HepG2 (cell line): ENCODE measurements around the gene ARG2. TPM values are rescaled to one million over a fixed set of nuclear protein-coding genes. Genes with fewer than 3 reads are reported as not detected.

ENCODE experiments used
- ATF7-NPFF ChIP-seq: sonication (generic); formaldehyde crosslinking; IDR thresholded peaks from 2 replicates; pipeline ENCODE4 v1.8.1; 2023; ENCODE audit warnings: mild to moderate bottlenecking, low read depth, missing genetic modification reagents, moderate library complexity
- CEBPG ChIP-seq: IDR thresholded peaks from 2 replicates; pipeline ENCODE4 v1.6.1; 2016
- FOSL1 ChIP-seq: sonication (generic); formaldehyde crosslinking; IDR thresholded peaks from 2 replicates; pipeline ENCODE4 v1.9.0; 2021; ENCODE audit warnings: missing genetic modification reagents, borderline replicate concordance
- KDM4B ChIP-seq: sonication (generic); formaldehyde crosslinking; IDR thresholded peaks from 2 replicates; pipeline ENCODE4 v1.4.0; 2020; ENCODE audit warnings: missing genetic modification reagents
- MED8 ChIP-seq: sonication (generic); formaldehyde crosslinking; IDR thresholded peaks from 2 replicates; pipeline ENCODE4 v1.8.1; 2023; ENCODE audit warnings: mild to moderate bottlenecking, missing genetic modification reagents; ENCODE audit not compliant: insufficient replicate concordance
- NBN ChIP-seq: fragments of 450-650 bp; conservative IDR thresholded peaks from 2 replicates; pipeline ENCODE4 v1.6.1; 2017
- RNF2 ChIP-seq: fragments of 450-650 bp; conservative IDR thresholded peaks from 2 replicates; pipeline ENCODE4 v1.6.1; 2016; ENCODE audit warnings: low read depth
- SIX4 ChIP-seq: sonication (generic); formaldehyde crosslinking; IDR thresholded peaks from 2 replicates; pipeline ENCODE4 v1.4.0; 2020; ENCODE audit warnings: missing genetic modification reagents
- SMAD3 ChIP-seq: sonication (generic); formaldehyde crosslinking; IDR thresholded peaks from 2 replicates; pipeline ENCODE4 v1.4.0; 2020; ENCODE audit warnings: missing genetic modification reagents
- SMAD9 ChIP-seq: sonication (generic); formaldehyde crosslinking; IDR thresholded peaks from 2 replicates; pipeline ENCODE4 v1.5.1; 2020; ENCODE audit warnings: mild to moderate bottlenecking, missing genetic modification reagents
- ZNF225 ChIP-seq: sonication (generic); formaldehyde crosslinking; IDR thresholded peaks from 2 replicates; pipeline ENCODE4 v1.4.0; 2020; ENCODE audit warnings: mild to moderate bottlenecking, missing genetic modification reagents
- ZNF451 ChIP-seq: sonication (generic); formaldehyde crosslinking; IDR thresholded peaks from 2 replicates; pipeline ENCODE4 v1.5.0; 2020; ENCODE audit warnings: mild to moderate bottlenecking, missing genetic modification reagents
- ZNF724P ChIP-seq: sonication (generic); formaldehyde crosslinking; IDR thresholded peaks from 2 replicates; pipeline ENCODE4 v1.8.0; 2022; ENCODE audit warnings: missing genetic modification reagents, borderline replicate concordance
- ZSCAN29 ChIP-seq: sonication (generic); formaldehyde crosslinking; conservative IDR thresholded peaks from 2 replicates; pipeline ENCODE4 v1.4.0; 2020; ENCODE audit warnings: mild to moderate bottlenecking, missing genetic modification reagents
- ZSCAN9 ChIP-seq: IDR thresholded peaks from 2 replicates; pipeline ENCODE4 v1.6.1; 2016; ENCODE audit warnings: borderline replicate concordance
- polyA plus RNA-seq, 8 experiments: library from polyadenylated mRNA; depleted of rRNA in 3 of 8; stranded (reverse) in 7 of 8; unstranded in 1 of 8; fragments of >200 nt; fragmentation: Illumina TruSeq in 4 of 8; extraction: Trizol in 4 of 8; gene quantifications; 2 replicates each; pipeline versions ENCODE4 v1.2.1 to v1.2.3, GENCODE V29; 2011 to 2016; ENCODE audit warnings: low read depth in 4 of 8, missing spikeins in 1 of 8, mixed read lengths in 1 of 8; ENCODE audit not compliant: insufficient read depth in 1 of 8
- total RNA-seq, 5 experiments: library from RNA; depleted of rRNA; stranded (reverse); fragments of >200 nt; fragmentation: Illumina TruSeq; extraction: Trizol; gene quantifications; 2 replicates each; pipeline ENCODE4 v1.2.3, GENCODE V29; 2016; ENCODE audit warnings: low read depth in 1 of 5
- TF ChIP-seq, protein P1 (sequence below): sonication (generic); formaldehyde crosslinking; IDR thresholded peaks from 2 replicates; pipeline ENCODE4 v1.4.0; 2020; ENCODE audit warnings: missing genetic modification reagents
- TF ChIP-seq, protein P2 (sequence below): sonication (generic); formaldehyde crosslinking; IDR thresholded peaks from one replicate; pipeline ENCODE4 v1.5.1; 2020; ENCODE audit warnings: mild to moderate bottlenecking, missing genetic modification reagents; ENCODE audit errors: not compliant biosample characterization

Gene ARG2
- total and polyA plus RNA-seq, 2 of the 13 experiments (the other 11 are each of a cell fraction or from before 2014, with no cell fraction given) = 37.5 to 73.6 TPM

DNA sequence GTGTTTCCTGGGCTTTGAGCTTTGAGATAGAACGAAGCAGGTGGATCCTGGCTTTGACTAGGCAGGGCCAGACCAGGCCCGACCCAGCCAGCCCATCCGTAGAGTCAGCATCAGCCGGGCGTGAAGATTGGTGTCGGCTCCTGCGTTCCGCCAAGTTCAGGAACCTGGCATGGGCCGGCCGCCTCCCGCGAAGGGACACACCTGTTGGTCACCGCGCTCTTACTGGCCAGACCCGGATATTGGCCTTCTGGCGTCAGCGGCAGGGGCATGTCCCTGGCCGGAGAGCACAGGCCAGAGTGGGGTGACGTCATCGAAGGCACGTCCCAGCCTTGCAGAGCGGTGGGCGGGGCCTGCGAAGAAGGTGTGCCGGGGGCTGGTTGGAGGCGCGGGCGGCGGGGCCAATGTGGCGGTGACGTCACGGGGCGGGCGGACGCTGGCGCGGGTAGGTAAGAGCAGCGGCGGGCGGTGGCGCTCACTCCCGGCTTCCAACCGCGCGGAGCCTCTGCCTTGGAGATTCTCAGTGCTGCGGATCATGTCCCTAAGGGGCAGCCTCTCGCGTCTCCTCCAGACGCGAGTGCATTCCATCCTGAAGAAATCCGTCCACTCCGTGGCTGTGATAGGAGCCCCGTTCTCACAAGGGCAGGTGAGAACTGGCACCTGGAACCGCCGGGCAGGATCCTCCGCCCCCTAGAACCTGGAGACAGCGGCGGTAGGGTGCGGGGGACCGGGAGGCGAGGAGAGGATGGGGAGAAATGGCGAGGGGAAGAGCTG lies at the start of gene ARG2 (continued):
- TF ChIP-seq, protein P1, sequence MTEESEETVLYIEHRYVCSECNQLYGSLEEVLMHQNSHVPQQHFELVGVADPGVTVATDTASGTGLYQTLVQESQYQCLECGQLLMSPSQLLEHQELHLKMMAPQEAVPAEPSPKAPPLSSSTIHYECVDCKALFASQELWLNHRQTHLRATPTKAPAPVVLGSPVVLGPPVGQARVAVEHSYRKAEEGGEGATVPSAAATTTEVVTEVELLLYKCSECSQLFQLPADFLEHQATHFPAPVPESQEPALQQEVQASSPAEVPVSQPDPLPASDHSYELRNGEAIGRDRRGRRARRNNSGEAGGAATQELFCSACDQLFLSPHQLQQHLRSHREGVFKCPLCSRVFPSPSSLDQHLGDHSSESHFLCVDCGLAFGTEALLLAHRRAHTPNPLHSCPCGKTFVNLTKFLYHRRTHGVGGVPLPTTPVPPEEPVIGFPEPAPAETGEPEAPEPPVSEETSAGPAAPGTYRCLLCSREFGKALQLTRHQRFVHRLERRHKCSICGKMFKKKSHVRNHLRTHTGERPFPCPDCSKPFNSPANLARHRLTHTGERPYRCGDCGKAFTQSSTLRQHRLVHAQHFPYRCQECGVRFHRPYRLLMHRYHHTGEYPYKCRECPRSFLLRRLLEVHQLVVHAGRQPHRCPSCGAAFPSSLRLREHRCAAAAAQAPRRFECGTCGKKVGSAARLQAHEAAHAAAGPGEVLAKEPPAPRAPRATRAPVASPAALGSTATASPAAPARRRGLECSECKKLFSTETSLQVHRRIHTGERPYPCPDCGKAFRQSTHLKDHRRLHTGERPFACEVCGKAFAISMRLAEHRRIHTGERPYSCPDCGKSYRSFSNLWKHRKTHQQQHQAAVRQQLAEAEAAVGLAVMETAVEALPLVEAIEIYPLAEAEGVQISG = peak; percentile 72
- no peak for TF ChIP-seq NBN
- TF ChIP-seq FOSL1 = no peak
- no peak for TF ChIP-seq RNF2
- TF ChIP-seq ZNF225 (CRISPR knock-in tag) = no peak
- peak; percentile 51; the same call in 1 of the 2 replicates for TF ChIP-seq ZNF451 (CRISPR knock-in tag)
- peak; percentile 69; the same call in 1 of the 2 replicates for TF ChIP-seq ZSCAN9
- no peak for TF ChIP-seq SMAD3 (CRISPR knock-in tag)
- no peak; the same call in 1 of the 2 replicates for TF ChIP-seq SMAD9 (CRISPR knock-in tag)
- no peak for TF ChIP-seq ZSCAN29
- no peak for TF ChIP-seq SIX4 (CRISPR knock-in tag)
- TF ChIP-seq CEBPG = peak; percentile 59
- no peak for TF ChIP-seq KDM4B (CRISPR knock-in tag)
- no peak for TF ChIP-seq MED8
- no peak; the same call in 1 of the 2 replicates for TF ChIP-seq ZNF724P
- TF ChIP-seq ATF7-NPFF (CRISPR knock-in tag) = peak; percentile 64; the same call in 1 of the 2 replicates
- TF ChIP-seq, protein P2, sequence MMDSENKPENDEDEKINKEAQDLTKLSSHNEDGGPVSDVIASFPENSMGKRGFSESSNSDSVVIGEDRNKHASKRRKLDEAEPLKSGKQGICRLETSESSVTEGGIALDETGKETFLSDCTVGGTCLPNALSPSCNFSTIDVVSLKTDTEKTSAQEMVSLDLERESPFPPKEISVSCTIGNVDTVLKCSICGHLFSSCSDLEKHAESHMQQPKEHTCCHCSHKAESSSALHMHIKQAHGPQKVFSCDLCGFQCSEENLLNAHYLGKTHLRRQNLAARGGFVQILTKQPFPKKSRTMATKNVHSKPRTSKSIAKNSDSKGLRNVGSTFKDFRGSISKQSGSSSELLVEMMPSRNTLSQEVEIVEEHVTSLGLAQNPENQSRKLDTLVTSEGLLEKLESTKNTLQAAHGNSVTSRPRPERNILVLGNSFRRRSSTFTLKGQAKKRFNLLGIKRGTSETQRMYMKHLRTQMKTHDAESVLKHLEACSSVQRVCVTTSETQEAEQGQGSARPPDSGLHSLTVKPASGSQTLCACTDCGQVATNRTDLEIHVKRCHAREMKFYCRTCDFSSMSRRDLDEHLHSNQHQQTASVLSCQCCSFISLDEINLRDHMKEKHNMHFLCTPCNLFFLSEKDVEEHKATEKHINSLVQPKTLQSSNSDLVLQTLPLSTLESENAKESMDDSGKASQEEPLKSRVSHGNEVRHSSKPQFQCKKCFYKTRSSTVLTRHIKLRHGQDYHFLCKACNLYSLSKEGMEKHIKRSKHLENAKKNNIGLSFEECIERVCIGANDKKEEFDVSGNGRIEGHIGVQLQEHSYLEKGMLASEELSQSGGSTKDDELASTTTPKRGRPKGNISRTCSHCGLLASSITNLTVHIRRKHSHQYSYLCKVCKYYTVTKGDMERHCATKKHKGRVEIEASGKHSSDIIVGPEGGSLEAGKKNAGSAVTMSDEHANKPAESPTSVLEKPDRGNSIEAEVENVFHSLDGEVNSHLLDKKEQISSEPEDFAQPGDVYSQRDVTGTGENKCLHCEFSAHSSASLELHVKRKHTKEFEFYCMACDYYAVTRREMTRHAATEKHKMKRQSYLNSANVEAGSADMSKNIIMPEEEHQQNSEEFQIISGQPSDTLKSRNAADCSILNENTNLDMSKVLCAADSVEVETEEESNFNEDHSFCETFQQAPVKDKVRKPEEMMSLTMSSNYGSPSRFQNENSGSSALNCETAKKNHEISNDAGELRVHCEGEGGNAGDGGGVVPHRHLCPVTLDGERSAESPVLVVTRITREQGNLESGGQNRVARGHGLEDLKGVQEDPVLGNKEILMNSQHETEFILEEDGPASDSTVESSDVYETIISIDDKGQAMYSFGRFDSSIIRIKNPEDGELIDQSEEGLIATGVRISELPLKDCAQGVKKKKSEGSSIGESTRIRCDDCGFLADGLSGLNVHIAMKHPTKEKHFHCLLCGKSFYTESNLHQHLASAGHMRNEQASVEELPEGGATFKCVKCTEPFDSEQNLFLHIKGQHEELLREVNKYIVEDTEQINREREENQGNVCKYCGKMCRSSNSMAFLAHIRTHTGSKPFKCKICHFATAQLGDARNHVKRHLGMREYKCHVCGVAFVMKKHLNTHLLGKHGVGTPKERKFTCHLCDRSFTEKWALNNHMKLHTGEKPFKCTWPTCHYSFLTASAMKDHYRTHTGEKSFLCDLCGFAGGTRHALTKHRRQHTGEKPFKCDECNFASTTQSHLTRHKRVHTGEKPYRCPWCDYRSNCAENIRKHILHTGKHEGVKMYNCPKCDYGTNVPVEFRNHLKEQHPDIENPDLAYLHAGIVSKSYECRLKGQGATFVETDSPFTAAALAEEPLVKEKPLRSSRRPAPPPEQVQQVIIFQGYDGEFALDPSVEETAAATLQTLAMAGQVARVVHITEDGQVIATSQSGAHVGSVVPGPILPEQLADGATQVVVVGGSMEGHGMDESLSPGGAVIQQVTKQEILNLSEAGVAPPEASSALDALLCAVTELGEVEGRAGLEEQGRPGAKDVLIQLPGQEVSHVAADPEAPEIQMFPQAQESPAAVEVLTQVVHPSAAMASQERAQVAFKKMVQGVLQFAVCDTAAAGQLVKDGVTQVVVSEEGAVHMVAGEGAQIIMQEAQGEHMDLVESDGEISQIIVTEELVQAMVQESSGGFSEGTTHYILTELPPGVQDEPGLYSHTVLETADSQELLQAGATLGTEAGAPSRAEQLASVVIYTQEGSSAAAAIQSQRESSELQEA (CRISPR knock-in tag) = no peak
